ENCODE measurements around the gene FAM219A. TPM values are rescaled to one million over a fixed set of nuclear protein-coding genes. Genes with fewer than 3 reads are reported as not detected.

Gene FAM219A
- total RNA-seq, 2 experiments from 2014 or later: 6.5 to 12.7 TPM

GRCh38 chr9:34450644-34451043, 7.7 kb downstream of the FAM219A start:
- TF ChIP-seq EZH2phosphoT487 (IDR thresholded peaks at IDR 0.05; ENCODE audit: borderline replicate concordance, low read depth, low read length): no peak
- TF ChIP-seq, protein P1, sequence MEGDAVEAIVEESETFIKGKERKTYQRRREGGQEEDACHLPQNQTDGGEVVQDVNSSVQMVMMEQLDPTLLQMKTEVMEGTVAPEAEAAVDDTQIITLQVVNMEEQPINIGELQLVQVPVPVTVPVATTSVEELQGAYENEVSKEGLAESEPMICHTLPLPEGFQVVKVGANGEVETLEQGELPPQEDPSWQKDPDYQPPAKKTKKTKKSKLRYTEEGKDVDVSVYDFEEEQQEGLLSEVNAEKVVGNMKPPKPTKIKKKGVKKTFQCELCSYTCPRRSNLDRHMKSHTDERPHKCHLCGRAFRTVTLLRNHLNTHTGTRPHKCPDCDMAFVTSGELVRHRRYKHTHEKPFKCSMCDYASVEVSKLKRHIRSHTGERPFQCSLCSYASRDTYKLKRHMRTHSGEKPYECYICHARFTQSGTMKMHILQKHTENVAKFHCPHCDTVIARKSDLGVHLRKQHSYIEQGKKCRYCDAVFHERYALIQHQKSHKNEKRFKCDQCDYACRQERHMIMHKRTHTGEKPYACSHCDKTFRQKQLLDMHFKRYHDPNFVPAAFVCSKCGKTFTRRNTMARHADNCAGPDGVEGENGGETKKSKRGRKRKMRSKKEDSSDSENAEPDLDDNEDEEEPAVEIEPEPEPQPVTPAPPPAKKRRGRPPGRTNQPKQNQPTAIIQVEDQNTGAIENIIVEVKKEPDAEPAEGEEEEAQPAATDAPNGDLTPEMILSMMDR (conservative IDR thresholded peaks at IDR 0.05; ENCODE audit: low read length): no peak
- no peak for DNase-seq (ENCODE audit: low spot score)
- no peaks in the 10 kb centered on the region for H3K4me1 ChIP-seq (ENCODE audit: insufficient read depth, low read length, poor library complexity, severe bottlenecking)
- no peak overlapping the region for H3K4me2 ChIP-seq (ENCODE audit: low read length)
- BruUV-seq (replicated peaks): no TSS peak
- H3K79me2 ChIP-seq (ENCODE audit: insufficient read depth, low read depth, low read length): no peaks in the 10 kb centered on the region
- ChIA-PET CTCF (ENCODE audit: unreplicated experiment) (no interaction called here), POLR2A (interaction anchor here (0.6 to 0.7 kb wide), 2 partner anchors 13 to 200 kb away, joined by 3 read pairs; no protein-coding TSS in a partner anchor)
- H3K9me3 ChIP-seq (ENCODE audit: low read length): no peaks in the 10 kb centered on the region
- H2AFZ ChIP-seq (ENCODE audit: low read length): no peak overlapping the region
- intact Hi-C loops (cut with micrococcal nuclease; ENCODE audit: unreplicated experiment): no loop called here
- H3K36me3 ChIP-seq (ENCODE audit: insufficient read depth, low read length): no peaks in the 10 kb centered on the region
- H3K9me2 ChIP-seq (ENCODE audit: insufficient read depth, low read length): no peaks in the 10 kb centered on the region
- H3K27ac ChIP-seq (ENCODE audit: low read depth, low read length, poor library complexity, severe bottlenecking): no peak overlapping the region
- no peak overlapping the region for H3K4me3 ChIP-seq (ENCODE audit: low read depth, low read length, poor library complexity, severe bottlenecking)
- H4K20me1 ChIP-seq (ENCODE audit: insufficient read depth, low read length): no peaks in the 10 kb centered on the region

- Histone ChIP-seq H3K36me3 (ENCODE audit: insufficient read depth, low read length) (no peaks in the 10 kb centered on the region), H3K9me2 (ENCODE audit: insufficient read depth, low read length) (no peaks in the 10 kb centered on the region), H3K4me1 (ENCODE audit: insufficient read depth, low read length, poor library complexity, severe bottlenecking) (no peaks in the 10 kb centered on the region), H3K4me3 (ENCODE audit: low read depth, low read length, poor library complexity, severe bottlenecking) (no peak overlapping the region), H3K9me3 (ENCODE audit: low read length) (no peaks in the 10 kb centered on the region), H3K79me2 (ENCODE audit: insufficient read depth, low read depth, low read length) (no peaks in the 10 kb centered on the region), H4K20me1 (ENCODE audit: insufficient read depth, low read length) (no peaks in the 10 kb centered on the region), H2AFZ (ENCODE audit: low read length) (no peak overlapping the region), H3K27ac (ENCODE audit: low read depth, low read length, poor library complexity, severe bottlenecking) (no peak overlapping the region), H3K4me2 (ENCODE audit: low read length) (no peak overlapping the region)
- BruUV-seq (replicated peaks): no TSS peak
- ChIA-PET CTCF (ENCODE audit: unreplicated experiment) (no interaction called here), POLR2A (interaction anchor here (0.6 to 0.9 kb wide), 2 partner anchors 8 to 43 kb away, joined by 3 to 4 read pairs; no protein-coding TSS in a partner anchor)
- DNase-seq (ENCODE audit: low spot score): no peak
- intact Hi-C loops (cut with micrococcal nuclease; ENCODE audit: unreplicated experiment): no loop called here
- TF ChIP-seq, protein P1 (conservative IDR thresholded peaks at IDR 0.05; ENCODE audit: low read length): no peak
- TF ChIP-seq EZH2phosphoT487 (IDR thresholded peaks at IDR 0.05; ENCODE audit: borderline replicate concordance, low read depth, low read length): no peak
These were observed 11.4 kb downstream of the FAM219A start for GRCh38 chr9:34446951-34447350.

GRCh38 chr9:34446468-34446891, 11.9 kb downstream of the FAM219A start:
- ChIA-PET POLR2A (interaction anchor here (0.6 to 0.9 kb wide), 3 partner anchors 9 to 47 kb away, joined by 3 to 4 read pairs (median 3); no protein-coding TSS in a partner anchor), CTCF (ENCODE audit: unreplicated experiment) (no interaction called here)
- no peaks in the 10 kb centered on the region for H3K9me3 ChIP-seq (ENCODE audit: low read length)
- H3K4me3 ChIP-seq (ENCODE audit: low read depth, low read length, poor library complexity, severe bottlenecking): no peak overlapping the region
- H2AFZ ChIP-seq (ENCODE audit: low read length): no peak overlapping the region
- no peaks in the 10 kb centered on the region for H3K9me2 ChIP-seq (ENCODE audit: insufficient read depth, low read length)
- BruUV-seq (replicated peaks): no TSS peak
- TF ChIP-seq EZH2phosphoT487 (IDR thresholded peaks at IDR 0.05; ENCODE audit: borderline replicate concordance, low read depth, low read length): no peak
- TF ChIP-seq, protein P1 (conservative IDR thresholded peaks at IDR 0.05; ENCODE audit: low read length): no peak
- no peaks in the 10 kb centered on the region for H3K79me2 ChIP-seq (ENCODE audit: insufficient read depth, low read depth, low read length)
- intact Hi-C loops (cut with micrococcal nuclease; ENCODE audit: unreplicated experiment): no loop called here
- no peaks in the 10 kb centered on the region for H3K4me1 ChIP-seq (ENCODE audit: insufficient read depth, low read length, poor library complexity, severe bottlenecking)
- no peaks in the 10 kb centered on the region for H3K36me3 ChIP-seq (ENCODE audit: insufficient read depth, low read length)
- no peak for DNase-seq (ENCODE audit: low spot score)
- H3K27ac ChIP-seq (ENCODE audit: low read depth, low read length, poor library complexity, severe bottlenecking): no peak overlapping the region
- H4K20me1 ChIP-seq (ENCODE audit: insufficient read depth, low read length): no peaks in the 10 kb centered on the region
- no peak overlapping the region for H3K4me2 ChIP-seq (ENCODE audit: low read length)
